Fibroblast of pulmonary artery (primary cell): ENCODE measurements around the gene AUTS2.

Experiments used
- DNase-seq: peaks from one replicate; pipeline ENCODE4 v3.0.0-alpha.2; 2010; ENCODE audit warnings: low read depth
- H3K4me3 ChIP-seq: replicated peaks from 2 replicates; pipeline ENCODE4 v1.5.1; 2011; ENCODE audit warnings: low read depth, mild to moderate bottlenecking, control low read depth, low read length, moderate library complexity
- CTCF ChIP-seq: IDR thresholded peaks from 2 replicates; pipeline ENCODE4 v1.5.1; 2011; ENCODE audit warnings: mild to moderate bottlenecking, control low read depth, low read length, inconsistent platforms; ENCODE audit errors: missing control alignments

Gene AUTS2

DNA sequence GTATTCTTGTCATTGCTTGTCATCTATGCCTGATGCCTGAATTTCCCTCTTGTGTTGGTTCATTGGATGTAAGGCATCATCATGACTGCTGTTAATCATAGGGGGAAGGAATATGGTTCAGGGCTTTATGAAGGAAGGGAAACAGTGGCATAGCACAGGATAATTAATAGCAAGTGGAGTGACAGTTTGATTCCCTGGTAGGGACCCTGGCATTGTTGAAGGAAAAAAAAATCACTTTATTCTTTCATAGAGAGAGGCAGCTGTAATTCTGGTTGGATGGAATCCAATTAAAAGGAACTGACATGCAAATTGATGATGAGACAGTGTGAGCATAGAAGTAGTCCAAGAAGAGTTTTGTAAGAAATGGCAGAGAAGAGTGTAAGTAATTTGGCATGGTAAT is 121.4 kb downstream of the AUTS2 start:
- H3K4me3 ChIP-seq, result no peak overlapping the region
- no peak for TF ChIP-seq CTCF
- DNase-seq, result no peak

DNA sequence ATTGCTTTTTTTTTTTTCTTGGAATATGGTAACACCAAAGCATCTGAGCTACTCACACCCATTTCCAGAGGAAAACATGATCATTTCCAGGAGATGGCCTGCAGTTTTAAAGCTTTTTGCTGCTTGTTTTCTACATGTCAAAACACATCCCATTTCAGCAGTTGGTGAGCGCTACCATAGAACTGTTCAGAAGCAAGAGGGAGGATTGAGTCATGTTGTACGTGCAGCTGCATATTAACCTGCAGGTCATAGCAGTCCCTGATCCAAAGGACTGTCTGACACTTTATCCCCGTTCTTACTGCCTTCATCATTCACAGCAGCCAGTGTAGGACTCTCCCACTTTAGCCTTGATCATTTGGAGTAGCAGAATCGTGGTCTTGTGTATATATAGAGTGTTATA is 124.6 kb downstream of the AUTS2 start:
- TF ChIP-seq CTCF, result no peak
- no peak overlapping the region for H3K4me3 ChIP-seq
- no peak for DNase-seq

- no peak for TF ChIP-seq CTCF
- no peak overlapping the region for H3K4me3 ChIP-seq
- DNase-seq, result no peak
These were observed 125.4 kb downstream of the AUTS2 start for GRCh38 chr7:69723663-69724062.

DNA sequence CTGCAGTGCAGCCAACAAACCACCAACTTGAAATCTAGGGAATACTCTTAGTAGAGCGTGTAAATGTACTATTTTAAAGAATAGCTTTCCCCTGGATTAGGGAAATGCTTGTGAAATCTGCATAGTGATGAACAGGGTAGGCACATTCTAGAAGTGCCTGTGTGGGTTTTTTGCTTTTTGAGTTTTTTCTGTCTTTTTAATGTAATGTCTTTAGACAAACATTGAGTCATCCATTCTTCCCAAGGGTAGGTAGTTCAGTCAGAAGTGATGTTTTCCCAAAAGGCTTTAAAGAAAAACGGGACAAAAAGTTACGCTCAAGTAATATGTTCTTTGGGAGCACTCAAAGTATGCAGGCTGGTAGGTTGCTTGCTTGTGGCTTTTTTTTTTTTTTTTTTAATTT is 130.0 kb downstream of the AUTS2 start:
- H3K4me3 ChIP-seq, result no peak overlapping the region
- DNase-seq, result peak; percentile 14
- TF ChIP-seq CTCF, result no peak

- TF ChIP-seq CTCF, result no peak
- no peak overlapping the region for H3K4me3 ChIP-seq
- peak; percentile 4 for DNase-seq
These were observed 133.9 kb downstream of the AUTS2 start for GRCh38 chr7:69732203-69732602.

- DNase-seq, result no peak
- no peak overlapping the region for H3K4me3 ChIP-seq
- TF ChIP-seq CTCF, result no peak
These were observed 137.3 kb downstream of the AUTS2 start for GRCh38 chr7:69735582-69735981.

DNA sequence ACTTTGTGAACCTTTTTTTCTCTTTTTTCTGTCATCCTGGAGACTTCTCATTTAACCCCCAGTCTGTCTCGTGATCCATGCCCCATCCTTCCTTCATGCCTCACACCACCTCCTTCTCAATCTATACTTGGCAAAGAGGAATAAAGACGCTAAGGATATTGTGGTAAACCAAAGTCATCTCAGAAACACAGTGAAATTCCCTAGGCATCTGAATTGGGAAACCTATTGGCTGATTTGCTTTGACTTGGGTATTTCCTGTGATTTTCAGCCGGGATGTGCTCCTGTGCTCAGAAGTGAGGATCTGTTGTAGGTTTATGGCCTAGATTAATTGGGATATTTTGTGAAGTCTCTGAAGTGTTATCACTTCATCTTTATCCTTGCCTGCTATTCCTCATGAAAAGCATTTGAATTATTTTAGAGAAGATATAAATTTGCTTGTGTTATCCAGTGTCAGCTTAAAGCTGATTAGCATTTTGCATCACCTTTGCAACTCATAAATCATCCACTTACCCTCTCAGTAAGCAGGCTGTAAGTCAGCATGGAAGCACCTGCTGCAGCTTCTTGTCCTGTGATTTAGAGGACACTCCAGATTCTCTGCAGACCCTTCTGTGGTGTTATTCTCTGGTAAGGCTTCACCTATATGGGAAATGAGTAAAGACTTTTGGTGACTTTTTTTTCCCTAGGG is 138.0 kb downstream of the AUTS2 start:
- no peak for TF ChIP-seq CTCF
- DNase-seq, result no peak
- H3K4me3 ChIP-seq, result no peak overlapping the region
